Measurements from ENCODE around the gene PAEP. TPM values are rescaled to one million over a fixed set of nuclear protein-coding genes. Genes with fewer than 3 reads are reported as not detected.
A peak's percentile ranks its signal among the peaks of the same experiment; 100 is the strongest.
"Not testable (repeated sequence)": the region's sequence is repeated elsewhere in the genome, so short reads cannot be mapped to it uniquely, and the experiment has no call there.

The PAEP gene
- total RNA-seq, 5 donors from 2014 or later (not counting 1 experiment from before 2014, with no cell fraction given): not detected

GRCh38 chr9:135544981-135545635 lies 16.4 kb upstream of the PAEP start:
- no peak overlapping the region for H3K4me3 Mint-ChIP-seq
- no peak overlapping the region for H3K4me3 ChIP-seq (ENCODE audit: control insufficient read depth in 1 of 2, extremely low read depth in 1 of 2, low read length in 1 of 2)
- no peaks in the 10 kb centered on the region for H3K9me3 ChIP-seq
- no peaks in the 10 kb centered on the region for H3K36me3 Mint-ChIP-seq
- peaks cover 0 to 19% of the 10 kb centered on the region in 2 experiments for H3K27me3 ChIP-seq (replicated peaks in 1 of 2; ENCODE audit: control insufficient read depth in 2 of 2, extremely low read depth in 1 of 2, insufficient read depth in 2 of 2, low read length in 1 of 2)
- H3K36me3 ChIP-seq (ENCODE audit: control insufficient read depth in 2 of 2, extremely low read depth in 1 of 2, insufficient read depth in 1 of 2, low read length in 1 of 2): no peaks in the 10 kb centered on the region
- no peaks in the 10 kb centered on the region for H3K4me1 Mint-ChIP-seq
- H3K27me3 Mint-ChIP-seq: peaks cover 9 to 20% of the 10 kb centered on the region in 2 donors
- ATAC-seq (replicated peaks in 1 of 4) (no peak), DNase-seq (no peak)
- H3K9me3 Mint-ChIP-seq: no peaks in the 10 kb centered on the region
- 86% methylated on average over 3 of the region's 18 CpGs for WGBS (ENCODE audit: insufficient coverage)
- H3K27ac Mint-ChIP-seq: no peak overlapping the region
- CTCF ChIA-PET: no interaction called here
- POLR2A ChIA-PET: no interaction called here
- H3K27ac ChIP-seq (ENCODE audit: low read length): no peak overlapping the region
- no peaks in the 10 kb centered on the region for H3K4me1 ChIP-seq (ENCODE audit: control insufficient read depth in 1 of 2, extremely low read depth in 1 of 2, insufficient read depth in 2 of 2, low read length in 2 of 2)

GRCh38 chr9:135545646-135546176 lies 15.8 kb upstream of the PAEP start, which contains the start of gene OBP2A:
Gene OBP2A (plus strand): TSS chr9:135546126. CDS start chr9:135546181, 55 bp downstream.
- H3K36me3 Mint-ChIP-seq; DNase-seq; H3K4me1 ChIP-seq (ENCODE audit: control insufficient read depth in 1 of 2, extremely low read depth in 1 of 2, insufficient read depth in 2 of 2, low read length in 2 of 2); ATAC-seq (replicated peaks in 1 of 4); H3K27ac ChIP-seq (ENCODE audit: low read length); H3K9me3 ChIP-seq; POLR2A ChIA-PET; H3K4me1 Mint-ChIP-seq; CTCF ChIA-PET; H3K4me3 ChIP-seq (ENCODE audit: control insufficient read depth in 1 of 2, extremely low read depth in 1 of 2, low read length in 1 of 2); H3K27ac Mint-ChIP-seq; H3K36me3 ChIP-seq (ENCODE audit: control insufficient read depth in 2 of 2, extremely low read depth in 1 of 2, insufficient read depth in 1 of 2, low read length in 1 of 2); H3K9me3 Mint-ChIP-seq; H3K4me3 Mint-ChIP-seq: not testable (repeated sequence)
- WGBS (ENCODE audit: insufficient coverage): 70% methylated on average over 5 of the region's 19 CpGs
- H3K27me3 Mint-ChIP-seq: peaks cover 6 to 20% of the 10 kb centered on the region in 2 donors
- peaks cover 0 to 24% of the 10 kb centered on the region in 2 experiments for H3K27me3 ChIP-seq (replicated peaks in 1 of 2; ENCODE audit: control insufficient read depth in 2 of 2, extremely low read depth in 1 of 2, insufficient read depth in 2 of 2, low read length in 1 of 2)

- H3K9me3 Mint-ChIP-seq; POLR2A ChIA-PET; DNase-seq; ATAC-seq (replicated peaks in 1 of 4); H3K4me3 ChIP-seq (ENCODE audit: control insufficient read depth in 1 of 2, extremely low read depth in 1 of 2, low read length in 1 of 2); H3K9me3 ChIP-seq; H3K4me3 Mint-ChIP-seq; H3K27ac ChIP-seq (ENCODE audit: low read length); H3K36me3 ChIP-seq (ENCODE audit: control insufficient read depth in 2 of 2, extremely low read depth in 1 of 2, insufficient read depth in 1 of 2, low read length in 1 of 2); H3K36me3 Mint-ChIP-seq; H3K27ac Mint-ChIP-seq; H3K4me1 Mint-ChIP-seq; H3K4me1 ChIP-seq (ENCODE audit: control insufficient read depth in 1 of 2, extremely low read depth in 1 of 2, insufficient read depth in 2 of 2, low read length in 2 of 2); CTCF ChIA-PET: not testable (repeated sequence)
- WGBS (ENCODE audit: insufficient coverage): 70% methylated on average over 11 of the region's 21 CpGs
- H3K27me3 Mint-ChIP-seq: peaks cover 6 to 22% of the 10 kb centered on the region in 2 donors
- peaks cover 0 to 33% of the 10 kb centered on the region in 2 experiments for H3K27me3 ChIP-seq (replicated peaks in 1 of 2; ENCODE audit: control insufficient read depth in 2 of 2, extremely low read depth in 1 of 2, insufficient read depth in 2 of 2, low read length in 1 of 2)
Measured at GRCh38 chr9:135546792-135547617, 14.6 kb upstream of the PAEP start.

GRCh38 chr9:135547756-135548736 lies 13.5 kb upstream of the PAEP start:
- Histone ChIP-seq H3K4me3 (ENCODE audit: control insufficient read depth in 1 of 2, extremely low read depth in 1 of 2, low read length in 1 of 2) (no peak overlapping the region), H3K27ac (ENCODE audit: low read length) (no peak overlapping the region), H3K4me1 (ENCODE audit: control insufficient read depth in 1 of 2, extremely low read depth in 1 of 2, insufficient read depth in 2 of 2, low read length in 2 of 2) (no peaks in the 10 kb centered on the region), H3K27me3 (replicated peaks in 1 of 2; ENCODE audit: control insufficient read depth in 2 of 2, extremely low read depth in 1 of 2, insufficient read depth in 2 of 2, low read length in 1 of 2) (peaks cover 0 to 33% of the 10 kb centered on the region in 2 experiments), H3K36me3 (ENCODE audit: control insufficient read depth in 2 of 2, extremely low read depth in 1 of 2, insufficient read depth in 1 of 2, low read length in 1 of 2) (no peaks in the 10 kb centered on the region), H3K9me3 (no peaks in the 10 kb centered on the region)
- Mint-ChIP-seq H3K9me3 (no peaks in the 10 kb centered on the region), H3K4me3 (no peak overlapping the region), H3K27ac (no peak overlapping the region), H3K27me3 (peaks cover 3 to 19% of the 10 kb centered on the region in 2 donors), H3K4me1 (no peaks in the 10 kb centered on the region), H3K36me3 (no peaks in the 10 kb centered on the region)
- 81% methylated on average over 23 of the region's 28 CpGs for WGBS (ENCODE audit: insufficient coverage)
- POLR2A ChIA-PET: no interaction called here
- CTCF ChIA-PET: no interaction called here
- ATAC-seq (replicated peaks in 1 of 4): no peak
- no peak for DNase-seq

- H3K4me3 Mint-ChIP-seq; H3K4me3 ChIP-seq (ENCODE audit: control insufficient read depth in 1 of 2, extremely low read depth in 1 of 2, low read length in 1 of 2); DNase-seq; H3K27me3 Mint-ChIP-seq; POLR2A ChIA-PET; H3K9me3 ChIP-seq; H3K36me3 Mint-ChIP-seq; H3K4me1 ChIP-seq (ENCODE audit: control insufficient read depth in 1 of 2, extremely low read depth in 1 of 2, insufficient read depth in 2 of 2, low read length in 2 of 2); H3K27ac ChIP-seq (ENCODE audit: low read length); H3K36me3 ChIP-seq (ENCODE audit: control insufficient read depth in 2 of 2, extremely low read depth in 1 of 2, insufficient read depth in 1 of 2, low read length in 1 of 2); H3K4me1 Mint-ChIP-seq; CTCF ChIA-PET; H3K27ac Mint-ChIP-seq; H3K9me3 Mint-ChIP-seq: not testable (repeated sequence)
- 74% methylated on average over 19 of the region's 28 CpGs for WGBS (ENCODE audit: insufficient coverage)
- peaks cover 0 to 29% of the 10 kb centered on the region in 2 experiments for H3K27me3 ChIP-seq (replicated peaks in 1 of 2; ENCODE audit: control insufficient read depth in 2 of 2, extremely low read depth in 1 of 2, insufficient read depth in 2 of 2, low read length in 1 of 2)
- ATAC-seq (replicated peaks in 1 of 4): peak in 1 of 4 experiments; percentile 11
Measured at GRCh38 chr9:135549478-135550343, 11.8 kb upstream of the PAEP start.
